Measurements from ENCODE around the gene FXYD5. TPM values are rescaled to one million over a fixed set of nuclear protein-coding genes. Genes with fewer than 3 reads are reported as not detected.

Gene FXYD5
- total and polyA plus RNA-seq, 9 of the 15 experiments (the other 6 are each of a cell fraction or from before 2014, with no cell fraction given): 104 to 537 (median 174) TPM

DNA sequence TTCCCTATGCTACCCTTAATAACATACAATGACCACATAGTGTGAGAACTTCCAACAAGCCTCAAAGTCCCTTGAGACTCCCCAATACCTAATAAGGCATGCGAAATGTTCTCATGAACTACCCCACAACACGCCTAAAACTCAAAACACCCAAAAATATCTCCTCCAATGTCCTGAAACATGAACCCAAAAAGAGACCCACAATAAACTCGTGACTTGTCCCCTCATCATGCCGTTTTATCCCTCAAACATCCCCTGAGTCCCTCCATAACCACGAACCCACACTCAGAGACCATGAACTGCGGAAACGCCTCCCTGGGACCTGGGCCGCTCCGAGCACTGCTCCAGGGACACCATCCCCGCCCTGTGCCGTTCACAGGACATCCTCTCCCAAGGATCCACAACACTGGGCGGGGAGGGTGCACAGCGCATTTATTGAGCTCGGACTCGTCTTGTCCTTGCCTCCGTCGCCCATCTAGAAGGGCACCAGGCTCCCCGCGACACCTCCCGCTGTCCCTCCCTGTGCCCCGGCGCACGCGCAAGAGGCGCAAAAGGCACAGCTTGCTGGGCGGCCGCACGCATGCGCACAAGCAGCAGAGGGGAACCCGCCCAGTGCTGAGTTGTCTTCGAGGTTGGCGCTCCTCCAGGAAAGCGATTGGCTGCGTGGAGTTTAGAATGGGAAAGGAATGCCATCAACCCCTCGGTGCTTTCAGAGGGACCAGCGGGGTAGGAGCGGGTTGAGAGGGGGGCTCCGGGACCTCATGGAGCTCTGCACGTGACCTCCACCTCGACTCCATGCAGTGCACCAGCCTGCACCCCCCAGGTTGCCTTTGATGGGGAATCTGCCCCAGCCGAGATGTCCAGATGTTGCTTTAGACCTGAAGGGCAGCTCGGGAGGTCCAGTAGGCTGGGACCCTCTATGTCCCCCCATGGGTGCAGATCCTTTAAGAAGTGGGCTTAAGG lies 30.2 kb upstream of the FXYD5 start (continued):
- no peak for TF ChIP-seq ZNF217 (CRISPR knock-in tag; IDR thresholded peaks at IDR 0.05)
- no peak for TF ChIP-seq FOXJ2 (tag; IDR thresholded peaks at IDR 0.05)
- TF ChIP-seq SMAD1 (IDR thresholded peaks at IDR 0.05; ENCODE audit: low read depth, low read length, partially characterized antibody): no peak
- no peak for TF ChIP-seq RFX7 (CRISPR knock-in tag; IDR thresholded peaks at IDR 0.05)
- TF ChIP-seq, protein P1, sequence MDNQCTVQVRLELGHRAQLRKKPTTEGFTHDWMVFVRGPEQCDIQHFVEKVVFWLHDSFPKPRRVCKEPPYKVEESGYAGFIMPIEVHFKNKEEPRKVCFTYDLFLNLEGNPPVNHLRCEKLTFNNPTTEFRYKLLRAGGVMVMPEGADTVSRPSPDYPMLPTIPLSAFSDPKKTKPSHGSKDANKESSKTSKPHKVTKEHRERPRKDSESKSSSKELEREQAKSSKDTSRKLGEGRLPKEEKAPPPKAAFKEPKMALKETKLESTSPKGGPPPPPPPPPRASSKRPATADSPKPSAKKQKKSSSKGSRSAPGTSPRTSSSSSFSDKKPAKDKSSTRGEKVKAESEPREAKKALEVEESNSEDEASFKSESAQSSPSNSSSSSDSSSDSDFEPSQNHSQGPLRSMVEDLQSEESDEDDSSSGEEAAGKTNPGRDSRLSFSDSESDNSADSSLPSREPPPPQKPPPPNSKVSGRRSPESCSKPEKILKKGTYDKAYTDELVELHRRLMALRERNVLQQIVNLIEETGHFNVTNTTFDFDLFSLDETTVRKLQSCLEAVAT (IDR thresholded peaks at IDR 0.05): 0 out of 4 replicates have a peak, but pooled peaks of 1 of the 2 experiments have one; percentile 71
- no peak for TF ChIP-seq ZNF589 (CRISPR knock-in tag; IDR thresholded peaks at IDR 0.05; ENCODE audit: low read depth)
- TF ChIP-seq, protein P2, sequence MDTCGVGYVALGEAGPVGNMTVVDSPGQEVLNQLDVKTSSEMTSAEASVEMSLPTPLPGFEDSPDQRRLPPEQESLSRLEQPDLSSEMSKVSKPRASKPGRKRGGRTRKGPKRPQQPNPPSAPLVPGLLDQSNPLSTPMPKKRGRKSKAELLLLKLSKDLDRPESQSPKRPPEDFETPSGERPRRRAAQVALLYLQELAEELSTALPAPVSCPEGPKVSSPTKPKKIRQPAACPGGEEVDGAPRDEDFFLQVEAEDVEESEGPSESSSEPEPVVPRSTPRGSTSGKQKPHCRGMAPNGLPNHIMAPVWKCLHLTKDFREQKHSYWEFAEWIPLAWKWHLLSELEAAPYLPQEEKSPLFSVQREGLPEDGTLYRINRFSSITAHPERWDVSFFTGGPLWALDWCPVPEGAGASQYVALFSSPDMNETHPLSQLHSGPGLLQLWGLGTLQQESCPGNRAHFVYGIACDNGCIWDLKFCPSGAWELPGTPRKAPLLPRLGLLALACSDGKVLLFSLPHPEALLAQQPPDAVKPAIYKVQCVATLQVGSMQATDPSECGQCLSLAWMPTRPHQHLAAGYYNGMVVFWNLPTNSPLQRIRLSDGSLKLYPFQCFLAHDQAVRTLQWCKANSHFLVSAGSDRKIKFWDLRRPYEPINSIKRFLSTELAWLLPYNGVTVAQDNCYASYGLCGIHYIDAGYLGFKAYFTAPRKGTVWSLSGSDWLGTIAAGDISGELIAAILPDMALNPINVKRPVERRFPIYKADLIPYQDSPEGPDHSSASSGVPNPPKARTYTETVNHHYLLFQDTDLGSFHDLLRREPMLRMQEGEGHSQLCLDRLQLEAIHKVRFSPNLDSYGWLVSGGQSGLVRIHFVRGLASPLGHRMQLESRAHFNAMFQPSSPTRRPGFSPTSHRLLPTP (IDR thresholded peaks at IDR 0.05; ENCODE audit: borderline replicate concordance, extremely low read depth, insufficient read length): no peak
- no peak for TF ChIP-seq ILK (tag; IDR thresholded peaks at IDR 0.05; ENCODE audit: borderline replicate concordance, low read depth)
- TF ChIP-seq ZNF23 (CRISPR knock-in tag; IDR thresholded peaks at IDR 0.05): no peak
- no peak for TF ChIP-seq MTA2 (IDR thresholded peaks at IDR 0.05; ENCODE audit: low read depth)
- no peak for TF ChIP-seq ESRRA (IDR thresholded peaks at IDR 0.05; ENCODE audit: borderline replicate concordance, low read depth)
- TF ChIP-seq FOXK2 (conservative IDR thresholded peaks at IDR 0.05 in 1 of 2, IDR thresholded peaks at IDR 0.05 in 1 of 2; ENCODE audit: low read depth in 2 of 2): peak in 1 of 2 experiments; percentile 44; a peak in 2 of 4 replicates
- TF ChIP-seq, protein P3, sequence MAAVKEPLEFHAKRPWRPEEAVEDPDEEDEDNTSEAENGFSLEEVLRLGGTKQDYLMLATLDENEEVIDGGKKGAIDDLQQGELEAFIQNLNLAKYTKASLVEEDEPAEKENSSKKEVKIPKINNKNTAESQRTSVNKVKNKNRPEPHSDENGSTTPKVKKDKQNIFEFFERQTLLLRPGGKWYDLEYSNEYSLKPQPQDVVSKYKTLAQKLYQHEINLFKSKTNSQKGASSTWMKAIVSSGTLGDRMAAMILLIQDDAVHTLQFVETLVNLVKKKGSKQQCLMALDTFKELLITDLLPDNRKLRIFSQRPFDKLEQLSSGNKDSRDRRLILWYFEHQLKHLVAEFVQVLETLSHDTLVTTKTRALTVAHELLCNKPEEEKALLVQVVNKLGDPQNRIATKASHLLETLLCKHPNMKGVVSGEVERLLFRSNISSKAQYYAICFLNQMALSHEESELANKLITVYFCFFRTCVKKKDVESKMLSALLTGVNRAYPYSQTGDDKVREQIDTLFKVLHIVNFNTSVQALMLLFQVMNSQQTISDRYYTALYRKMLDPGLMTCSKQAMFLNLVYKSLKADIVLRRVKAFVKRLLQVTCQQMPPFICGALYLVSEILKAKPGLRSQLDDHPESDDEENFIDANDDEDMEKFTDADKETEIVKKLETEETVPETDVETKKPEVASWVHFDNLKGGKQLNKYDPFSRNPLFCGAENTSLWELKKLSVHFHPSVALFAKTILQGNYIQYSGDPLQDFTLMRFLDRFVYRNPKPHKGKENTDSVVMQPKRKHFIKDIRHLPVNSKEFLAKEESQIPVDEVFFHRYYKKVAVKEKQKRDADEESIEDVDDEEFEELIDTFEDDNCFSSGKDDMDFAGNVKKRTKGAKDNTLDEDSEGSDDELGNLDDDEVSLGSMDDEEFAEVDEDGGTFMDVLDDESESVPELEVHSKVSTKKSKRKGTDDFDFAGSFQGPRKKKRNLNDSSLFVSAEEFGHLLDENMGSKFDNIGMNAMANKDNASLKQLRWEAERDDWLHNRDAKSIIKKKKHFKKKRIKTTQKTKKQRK (IDR thresholded peaks at IDR 0.05; ENCODE audit: borderline replicate concordance, low read depth, low read length): no peak
- no peak for TF ChIP-seq ZFP1 (CRISPR knock-in tag; IDR thresholded peaks at IDR 0.05)
- no peak for TF ChIP-seq EGR1 (conservative IDR thresholded peaks at IDR 0.05)
- TF ChIP-seq, protein P4, sequence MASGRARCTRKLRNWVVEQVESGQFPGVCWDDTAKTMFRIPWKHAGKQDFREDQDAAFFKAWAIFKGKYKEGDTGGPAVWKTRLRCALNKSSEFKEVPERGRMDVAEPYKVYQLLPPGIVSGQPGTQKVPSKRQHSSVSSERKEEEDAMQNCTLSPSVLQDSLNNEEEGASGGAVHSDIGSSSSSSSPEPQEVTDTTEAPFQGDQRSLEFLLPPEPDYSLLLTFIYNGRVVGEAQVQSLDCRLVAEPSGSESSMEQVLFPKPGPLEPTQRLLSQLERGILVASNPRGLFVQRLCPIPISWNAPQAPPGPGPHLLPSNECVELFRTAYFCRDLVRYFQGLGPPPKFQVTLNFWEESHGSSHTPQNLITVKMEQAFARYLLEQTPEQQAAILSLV (tag; IDR thresholded peaks at IDR 0.05): no peak
- no peak for TF ChIP-seq TFAM (CRISPR knock-in tag; conservative IDR thresholded peaks at IDR 0.05)
- no peak for TF ChIP-seq PHB (CRISPR knock-in tag; IDR thresholded peaks at IDR 0.05)
